Measurements from ENCODE around the gene KAT5. TPM values are rescaled to one million over a fixed set of nuclear protein-coding genes. Genes with fewer than 3 reads are reported as not detected.

The KAT5 gene
- total and polyA plus RNA-seq, 2 of the 13 experiments (the other 11 are each of a cell fraction or from before 2014, with no cell fraction given) = 35.2 to 48.3 TPM

DNA sequence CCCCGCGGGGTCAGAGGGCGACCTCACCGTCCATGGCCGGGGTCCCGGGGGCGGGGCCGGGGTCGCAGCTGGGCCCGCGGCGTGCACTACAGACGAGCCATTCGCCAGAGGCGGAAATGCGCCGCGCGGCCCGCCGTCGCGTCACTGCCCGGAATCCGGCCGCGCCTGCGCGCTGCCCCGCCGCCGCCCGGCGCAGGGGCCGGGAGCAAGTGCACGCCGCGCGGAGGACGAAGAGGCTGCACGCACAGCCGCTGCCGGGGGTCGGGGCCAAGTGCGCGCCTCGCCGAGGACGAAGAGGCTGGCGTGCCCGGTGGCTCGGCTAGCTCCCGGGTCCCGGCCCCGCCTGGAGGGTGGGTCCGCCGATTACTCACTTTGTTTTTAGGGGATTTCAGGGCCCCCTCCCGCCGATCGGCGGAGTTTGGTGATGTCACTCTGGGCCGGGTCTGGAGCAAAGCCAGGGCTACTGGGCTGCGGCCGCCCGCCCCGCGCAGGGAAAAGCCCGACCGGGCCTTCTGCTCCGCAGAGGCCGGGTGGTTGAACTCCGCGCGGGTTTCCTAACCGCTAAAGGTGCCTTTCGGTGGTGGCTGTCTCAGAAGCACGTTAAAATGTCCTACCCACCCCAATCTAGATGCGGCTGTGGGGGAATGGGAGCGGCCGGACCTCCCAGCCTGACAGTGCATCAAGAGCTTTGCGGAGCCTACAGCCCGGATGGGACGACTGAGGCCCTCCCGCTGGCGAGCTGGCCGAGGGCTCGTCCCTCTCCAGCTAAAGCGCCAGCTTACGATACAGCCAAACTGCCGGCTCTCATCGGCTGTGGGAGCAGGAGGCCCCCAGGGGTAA is 49.0 kb upstream of the KAT5 start, which contains the start of gene RELA (continued):
- no peak for TF ChIP-seq ZNF720 (CRISPR knock-in tag; IDR thresholded peaks at IDR 0.05)
- no peak for TF ChIP-seq ZNF674 (CRISPR knock-in tag; IDR thresholded peaks at IDR 0.05; ENCODE audit: low read depth)
- no peak for TF ChIP-seq ZKSCAN8 (CRISPR knock-in tag; IDR thresholded peaks at IDR 0.05; ENCODE audit: borderline replicate concordance)
- TF ChIP-seq, protein P1, sequence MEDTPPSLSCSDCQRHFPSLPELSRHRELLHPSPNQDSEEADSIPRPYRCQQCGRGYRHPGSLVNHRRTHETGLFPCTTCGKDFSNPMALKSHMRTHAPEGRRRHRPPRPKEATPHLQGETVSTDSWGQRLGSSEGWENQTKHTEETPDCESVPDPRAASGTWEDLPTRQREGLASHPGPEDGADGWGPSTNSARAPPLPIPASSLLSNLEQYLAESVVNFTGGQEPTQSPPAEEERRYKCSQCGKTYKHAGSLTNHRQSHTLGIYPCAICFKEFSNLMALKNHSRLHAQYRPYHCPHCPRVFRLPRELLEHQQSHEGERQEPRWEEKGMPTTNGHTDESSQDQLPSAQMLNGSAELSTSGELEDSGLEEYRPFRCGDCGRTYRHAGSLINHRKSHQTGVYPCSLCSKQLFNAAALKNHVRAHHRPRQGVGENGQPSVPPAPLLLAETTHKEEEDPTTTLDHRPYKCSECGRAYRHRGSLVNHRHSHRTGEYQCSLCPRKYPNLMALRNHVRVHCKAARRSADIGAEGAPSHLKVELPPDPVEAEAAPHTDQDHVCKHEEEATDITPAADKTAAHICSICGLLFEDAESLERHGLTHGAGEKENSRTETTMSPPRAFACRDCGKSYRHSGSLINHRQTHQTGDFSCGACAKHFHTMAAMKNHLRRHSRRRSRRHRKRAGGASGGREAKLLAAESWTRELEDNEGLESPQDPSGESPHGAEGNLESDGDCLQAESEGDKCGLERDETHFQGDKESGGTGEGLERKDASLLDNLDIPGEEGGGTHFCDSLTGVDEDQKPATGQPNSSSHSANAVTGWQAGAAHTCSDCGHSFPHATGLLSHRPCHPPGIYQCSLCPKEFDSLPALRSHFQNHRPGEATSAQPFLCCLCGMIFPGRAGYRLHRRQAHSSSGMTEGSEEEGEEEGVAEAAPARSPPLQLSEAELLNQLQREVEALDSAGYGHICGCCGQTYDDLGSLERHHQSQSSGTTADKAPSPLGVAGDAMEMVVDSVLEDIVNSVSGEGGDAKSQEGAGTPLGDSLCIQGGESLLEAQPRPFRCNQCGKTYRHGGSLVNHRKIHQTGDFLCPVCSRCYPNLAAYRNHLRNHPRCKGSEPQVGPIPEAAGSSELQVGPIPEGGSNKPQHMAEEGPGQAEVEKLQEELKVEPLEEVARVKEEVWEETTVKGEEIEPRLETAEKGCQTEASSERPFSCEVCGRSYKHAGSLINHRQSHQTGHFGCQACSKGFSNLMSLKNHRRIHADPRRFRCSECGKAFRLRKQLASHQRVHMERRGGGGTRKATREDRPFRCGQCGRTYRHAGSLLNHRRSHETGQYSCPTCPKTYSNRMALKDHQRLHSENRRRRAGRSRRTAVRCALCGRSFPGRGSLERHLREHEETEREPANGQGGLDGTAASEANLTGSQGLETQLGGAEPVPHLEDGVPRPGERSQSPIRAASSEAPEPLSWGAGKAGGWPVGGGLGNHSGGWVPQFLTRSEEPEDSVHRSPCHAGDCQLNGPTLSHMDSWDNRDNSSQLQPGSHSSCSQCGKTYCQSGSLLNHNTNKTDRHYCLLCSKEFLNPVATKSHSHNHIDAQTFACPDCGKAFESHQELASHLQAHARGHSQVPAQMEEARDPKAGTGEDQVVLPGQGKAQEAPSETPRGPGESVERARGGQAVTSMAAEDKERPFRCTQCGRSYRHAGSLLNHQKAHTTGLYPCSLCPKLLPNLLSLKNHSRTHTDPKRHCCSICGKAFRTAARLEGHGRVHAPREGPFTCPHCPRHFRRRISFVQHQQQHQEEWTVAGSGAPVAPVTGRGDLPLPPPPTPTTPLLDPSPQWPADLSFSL (CRISPR knock-in tag; IDR thresholded peaks at IDR 0.05) = no peak
- no peak for TF ChIP-seq THAP8 (CRISPR knock-in tag; IDR thresholded peaks at IDR 0.05; ENCODE audit: borderline replicate concordance)
- no peak for TF ChIP-seq ZNF432 (CRISPR knock-in tag; IDR thresholded peaks at IDR 0.05; ENCODE audit: borderline replicate concordance)
- TF ChIP-seq, protein P2, sequence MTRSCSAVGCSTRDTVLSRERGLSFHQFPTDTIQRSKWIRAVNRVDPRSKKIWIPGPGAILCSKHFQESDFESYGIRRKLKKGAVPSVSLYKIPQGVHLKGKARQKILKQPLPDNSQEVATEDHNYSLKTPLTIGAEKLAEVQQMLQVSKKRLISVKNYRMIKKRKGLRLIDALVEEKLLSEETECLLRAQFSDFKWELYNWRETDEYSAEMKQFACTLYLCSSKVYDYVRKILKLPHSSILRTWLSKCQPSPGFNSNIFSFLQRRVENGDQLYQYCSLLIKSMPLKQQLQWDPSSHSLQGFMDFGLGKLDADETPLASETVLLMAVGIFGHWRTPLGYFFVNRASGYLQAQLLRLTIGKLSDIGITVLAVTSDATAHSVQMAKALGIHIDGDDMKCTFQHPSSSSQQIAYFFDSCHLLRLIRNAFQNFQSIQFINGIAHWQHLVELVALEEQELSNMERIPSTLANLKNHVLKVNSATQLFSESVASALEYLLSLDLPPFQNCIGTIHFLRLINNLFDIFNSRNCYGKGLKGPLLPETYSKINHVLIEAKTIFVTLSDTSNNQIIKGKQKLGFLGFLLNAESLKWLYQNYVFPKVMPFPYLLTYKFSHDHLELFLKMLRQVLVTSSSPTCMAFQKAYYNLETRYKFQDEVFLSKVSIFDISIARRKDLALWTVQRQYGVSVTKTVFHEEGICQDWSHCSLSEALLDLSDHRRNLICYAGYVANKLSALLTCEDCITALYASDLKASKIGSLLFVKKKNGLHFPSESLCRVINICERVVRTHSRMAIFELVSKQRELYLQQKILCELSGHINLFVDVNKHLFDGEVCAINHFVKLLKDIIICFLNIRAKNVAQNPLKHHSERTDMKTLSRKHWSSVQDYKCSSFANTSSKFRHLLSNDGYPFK (CRISPR knock-in tag; IDR thresholded peaks at IDR 0.05; ENCODE audit: borderline replicate concordance) = no peak
- TF ChIP-seq ZNF326 (CRISPR knock-in tag; IDR thresholded peaks at IDR 0.05; ENCODE audit: borderline replicate concordance) = no peak
- TF ChIP-seq ZNF766 (CRISPR knock-in tag; IDR thresholded peaks at IDR 0.05; ENCODE audit: borderline replicate concordance) = no peak
- TF ChIP-seq RBM39 (IDR thresholded peaks at IDR 0.05; ENCODE audit: low read depth, low read length, poor library complexity, severe bottlenecking) = peak; percentile 70
- TF ChIP-seq NR2F1 (CRISPR knock-in tag; IDR thresholded peaks at IDR 0.05) = no peak
- TF ChIP-seq RCOR2 (CRISPR knock-in tag; IDR thresholded peaks at IDR 0.05) = no peak
- TF ChIP-seq ZNF12 (CRISPR knock-in tag; IDR thresholded peaks at IDR 0.05) = no peak
- no peak for TF ChIP-seq SIX4 (CRISPR knock-in tag; IDR thresholded peaks at IDR 0.05)
- no peak for TF ChIP-seq FOXK1 (CRISPR knock-in tag; IDR thresholded peaks at IDR 0.05; ENCODE audit: borderline replicate concordance, low read depth)
- no peak for TF ChIP-seq ZEB1 (IDR thresholded peaks at IDR 0.05; ENCODE audit: insufficient replicate concordance, low read depth)
- no peak for TF ChIP-seq CC2D1A (CRISPR knock-in tag; IDR thresholded peaks at IDR 0.05)
- TF ChIP-seq ZNF775 (CRISPR knock-in tag; IDR thresholded peaks at IDR 0.05; ENCODE audit: borderline replicate concordance) = no peak
- TF ChIP-seq ZMYM4 (CRISPR knock-in tag; IDR thresholded peaks at IDR 0.05) = no peak
- TF ChIP-seq NFIC (IDR thresholded peaks at IDR 0.05; ENCODE audit: low read length) = no peak
